Natural killer cell (primary cell): ENCODE measurements around the gene PCK2. TPM values are rescaled to one million over a fixed set of nuclear protein-coding genes. Genes with fewer than 3 reads are reported as not detected.
A peak's percentile ranks its signal among the peaks of the same experiment; 100 is the strongest.

Experiments used
- ATAC-seq, 3 donors: fragments of 150-1000 bp in 2 of 3; fragments of 200-7000 bp in 1 of 3; cut with Tn5 transposase; 1 replicate in 1 of 3; 2 replicates in 2 of 3; pipeline ENCODE4 v1.10.0; 2021; ENCODE audit warnings: mild to moderate bottlenecking in 2 of 3, moderate library complexity in 2 of 3
- DNase-seq, 2 donors: peaks; one replicate each; pipeline versions ENCODE4 v3.0.0 to v3.0.0-alpha.2; 2013 to 2021; ENCODE audit warnings: mixed read lengths in 1 of 2
- H3K27ac ChIP-seq: one replicate; pipeline ENCODE4 v1.5.1; 2013; ENCODE audit warnings: mild to moderate bottlenecking, low read length
- H3K27me3 ChIP-seq: one replicate; pipeline ENCODE4 v1.6.1; 2013; ENCODE audit warnings: low read length; ENCODE audit not compliant: control insufficient read depth, insufficient read depth
- H3K36me3 ChIP-seq: one replicate; pipeline ENCODE4 v1.6.1; 2013; ENCODE audit warnings: low read length; ENCODE audit not compliant: control insufficient read depth, insufficient read depth
- H3K4me1 ChIP-seq: one replicate; pipeline ENCODE4 v1.6.1; 2013; ENCODE audit warnings: low read length; ENCODE audit not compliant: control insufficient read depth, insufficient read depth
- H3K4me3 ChIP-seq: one replicate; pipeline ENCODE4 v1.5.1; 2013; ENCODE audit warnings: low read length
- H3K9me3 ChIP-seq: one replicate; pipeline ENCODE4 v1.6.1; 2013; ENCODE audit warnings: low read length; ENCODE audit not compliant: control insufficient read depth, insufficient read depth
- H3K27ac Mint-ChIP-seq, 2 donors: one replicate each; pipeline ENCODE4 v1.8.0; 2022; ENCODE audit warnings: mild to moderate bottlenecking in 2 of 2, mixed read lengths in 2 of 2, moderate library complexity in 1 of 2
- H3K27me3 Mint-ChIP-seq, 2 donors: one replicate each; pipeline ENCODE4 v1.8.0; 2022; ENCODE audit warnings: low read depth in 2 of 2, mixed read lengths in 2 of 2
- H3K36me3 Mint-ChIP-seq: one replicate; pipeline ENCODE4 v1.8.0; 2022; ENCODE audit warnings: mixed read lengths
- H3K4me1 Mint-ChIP-seq, 2 donors: one replicate each; pipeline ENCODE4 v1.8.0; 2022; ENCODE audit warnings: mixed read lengths in 2 of 2
- H3K4me3 Mint-ChIP-seq: one replicate; pipeline ENCODE4 v1.8.0; 2022; ENCODE audit warnings: mild to moderate bottlenecking, moderate library complexity, mixed read lengths
- H3K9me3 Mint-ChIP-seq, 2 donors: one replicate each; pipeline ENCODE4 v1.8.0; 2022; ENCODE audit warnings: mixed read lengths in 2 of 2
- CTCF ChIP-seq: fragments of 200-600 bp; IDR thresholded peaks from one replicate; pipeline ENCODE4 v1.8.0; 2022; ENCODE audit warnings: antibody characterized with exemption
- WGBS: methylation state at CpG from one replicate; pipeline ENCODE4 v1.1.7; 2013; ENCODE audit warnings: missing lambda C conversion rate; ENCODE audit not compliant: insufficient coverage; 5-methylcytosine and 5-hydroxymethylcytosine counted together
- intact Hi-C: fragments of 100-400 bp; cut with micrococcal nuclease; formaldehyde crosslinking; loops from one replicate; pipeline ENCODE4 v1.14.2; 2022
- total RNA-seq, 4 donors: library from RNA; stranded (reverse); fragments of 120-200 nt in 1 of 4; gene quantifications; one replicate each; pipeline versions ENCODE4 v1.2.3 to v1.2.4, GENCODE V29; 2013 to 2022

PCK2 gene
- total RNA-seq, 3 donors from 2014 or later (not counting 1 experiment from before 2014, with no cell fraction given) = 9.8 to 13.8 (median 12.3) TPM

DNA sequence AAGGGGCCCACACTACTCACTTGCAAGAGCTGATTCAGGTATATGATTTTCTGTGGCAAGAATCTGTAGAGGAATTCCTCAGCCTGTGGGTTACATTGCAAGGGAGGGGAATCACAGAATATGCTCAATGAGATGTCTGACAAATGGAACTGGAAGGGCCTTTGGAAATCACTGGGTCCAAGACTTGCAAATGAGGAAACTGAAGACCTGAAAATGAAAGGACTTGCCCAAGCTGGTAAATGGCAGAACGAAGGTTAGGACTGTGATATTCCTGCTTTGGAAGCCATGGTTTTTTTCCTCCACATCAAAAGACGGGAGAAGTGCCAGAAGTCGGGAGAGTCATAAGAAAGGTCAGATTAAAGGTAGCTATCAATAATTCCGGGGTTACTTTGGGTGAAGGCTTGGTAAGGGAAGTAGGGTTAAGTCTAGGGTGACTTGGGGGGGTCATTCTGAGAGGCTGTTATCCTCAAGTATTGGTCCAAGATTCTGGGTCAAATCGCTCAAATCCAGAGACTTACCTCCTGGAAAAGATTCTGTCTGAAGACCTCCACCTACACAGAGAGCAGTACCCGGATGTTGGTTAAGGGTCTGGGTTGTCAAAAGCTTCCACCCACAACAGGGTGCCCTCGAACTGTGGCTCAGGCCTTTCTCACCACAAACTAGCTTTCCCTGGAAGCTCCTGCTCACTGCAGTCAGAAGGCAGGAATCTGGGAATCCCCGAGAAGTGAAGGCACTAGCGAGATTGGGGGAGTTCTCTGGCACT, 51.8 kb downstream of the PCK2 start:
- Mint-ChIP-seq H3K27ac (peak overlapping the region; percentile 94), H3K9me3 (no peaks in the 10 kb centered on the region), H3K4me3 (peak overlapping the region; percentile 97), H3K4me1 (peaks cover 58 to 82% of the 10 kb centered on the region in 2 donors), H3K36me3 (peaks cover 7% of the 10 kb centered on the region), H3K27me3 (no peaks in the 10 kb centered on the region)
- ATAC-seq (no peak), DNase-seq (no peak)
- Histone ChIP-seq H3K27ac (peak overlapping the region; percentile 88), H3K9me3 (no peaks in the 10 kb centered on the region), H3K4me1 (peaks cover 36% of the 10 kb centered on the region), H3K36me3 (peaks cover 36% of the 10 kb centered on the region), H3K4me3 (peak overlapping the region; percentile 91), H3K27me3 (no peaks in the 10 kb centered on the region)
- 6% methylated on average over 8 of the region's 9 CpGs for WGBS
- intact Hi-C loops = loop anchor here (1.0 to 2.0 kb wide), 3 partner anchors 15 to 67 kb away; partner anchors contain the start of genes CHMP4A, IPO4 and IRF9
- TF ChIP-seq CTCF = no peak

GRCh38 chr14:24146453-24146977, 52.4 kb downstream of the PCK2 start, which contains the start of gene PSME2:
PSME2 (minus strand) TSS chr14:24146610; CDS start chr14:24146581, 29 bp downstream.
- H3K4me1 Mint-ChIP-seq = peaks cover 59 to 80% of the 10 kb centered on the region in 2 donors
- ATAC-seq (peak; percentile 66 to 80 (median 70)), DNase-seq (peak; percentile 82 to 92)
- peaks cover 43% of the 10 kb centered on the region for H3K36me3 ChIP-seq
- peak within 1 kb of the TSS; percentile 88 for H3K27ac ChIP-seq
- H3K27me3 ChIP-seq = no peaks in the 10 kb centered on the region
- intact Hi-C loops = loop anchor here (1.0 to 2.0 kb wide), 3 partner anchors 15 to 66 kb away; partner anchors contain the start of genes CHMP4A, IPO4 and IRF9
- peak within 1 kb of the TSS; percentile 97 for H3K4me3 Mint-ChIP-seq
- peaks cover 7% of the 10 kb centered on the region for H3K36me3 Mint-ChIP-seq
- H3K27me3 Mint-ChIP-seq = no peaks in the 10 kb centered on the region
- peak within 1 kb of the TSS; percentile 94 for H3K27ac Mint-ChIP-seq
- WGBS = 0% methylated on average over 20 of the region's 25 CpGs
- H3K4me1 ChIP-seq = peaks cover 34% of the 10 kb centered on the region
- H3K9me3 Mint-ChIP-seq = no peaks in the 10 kb centered on the region
- no peaks in the 10 kb centered on the region for H3K9me3 ChIP-seq
- no peak for TF ChIP-seq CTCF
- H3K4me3 ChIP-seq = peak within 1 kb of the TSS; percentile 91

DNA sequence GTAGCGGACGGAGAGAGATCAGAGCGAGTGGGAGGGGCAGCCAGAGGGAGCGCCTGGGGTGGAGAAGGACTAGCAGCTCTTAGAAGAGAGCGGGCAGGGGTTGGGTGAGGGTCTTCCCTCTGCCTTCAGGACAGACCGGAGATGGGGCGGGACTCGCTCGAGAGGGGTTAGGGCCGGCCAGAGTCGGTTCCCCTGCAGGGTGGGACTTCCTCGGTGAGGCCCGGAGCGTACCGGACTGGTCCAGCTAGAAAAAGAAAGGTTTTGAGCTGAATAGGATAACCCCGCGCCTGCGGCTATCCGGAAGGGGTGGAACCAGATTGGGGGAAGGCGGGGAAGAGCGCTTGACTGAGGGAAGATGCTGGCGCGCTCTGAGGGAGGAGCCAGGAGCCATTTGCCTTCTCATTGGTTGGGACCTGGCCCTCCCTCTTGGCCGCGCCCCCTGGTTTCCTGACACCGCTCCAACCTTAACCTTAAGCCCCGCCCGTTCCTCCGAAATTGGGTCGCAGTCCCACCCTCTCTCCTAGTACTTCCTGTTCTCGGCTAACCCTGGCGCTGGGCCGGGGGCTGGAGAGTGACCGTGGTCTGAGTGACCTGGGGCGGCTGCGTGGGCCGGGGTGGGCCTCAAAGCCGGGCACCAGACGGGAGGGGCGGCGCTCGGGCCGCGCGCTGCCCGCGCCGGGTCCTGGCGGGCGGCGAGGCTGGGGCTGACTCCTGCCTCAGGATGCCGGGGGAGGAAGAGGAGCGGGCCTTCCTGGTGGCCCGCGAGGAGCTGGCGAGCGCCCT, 53.1 kb downstream of the PCK2 start, which contains the start of gene RNF31:
TSS of gene RNF31 (plus strand) at position 521 of the 783 bp plus-strand sequence. CDS start at position 722, 201 bp downstream.
- peaks cover 49% of the 10 kb centered on the region for H3K36me3 ChIP-seq
- under 1% methylated on average over 57 of the region's 57 CpGs for WGBS
- Mint-ChIP-seq H3K36me3 (peaks cover 7% of the 10 kb centered on the region), H3K4me3 (peak within 1 kb of the TSS; percentile 97), H3K4me1 (peaks cover 53 to 73% of the 10 kb centered on the region in 2 donors), H3K9me3 (no peaks in the 10 kb centered on the region), H3K27me3 (no peaks in the 10 kb centered on the region), H3K27ac (peak within 1 kb of the TSS; percentile 94)
- peak within 1 kb of the TSS; percentile 91 for H3K4me3 ChIP-seq
- H3K4me1 ChIP-seq = peaks cover 29% of the 10 kb centered on the region
- intact Hi-C loops = loop anchor here (1.0 to 2.0 kb wide), 6 partner anchors 11 to 124 kb away; partner anchors contain the start of genes CHMP4A, DCAF11, IPO4 and IRF9
- ATAC-seq (peak; percentile 86 to 95 (median 86)), DNase-seq (peak; percentile 95 to 99)
- TF ChIP-seq CTCF = no peak
- no peaks in the 10 kb centered on the region for H3K27me3 ChIP-seq
- H3K27ac ChIP-seq = peak within 1 kb of the TSS; percentile 88
- H3K9me3 ChIP-seq = no peaks in the 10 kb centered on the region
